Measurements from ENCODE around the gene UBE2E2.

The UBE2E2 gene

GRCh38 chr3:23461069-23461468 is 257.9 kb downstream of the UBE2E2 start:
- TF ChIP-seq CTCF (conservative IDR thresholded peaks at IDR 0.05; ENCODE audit: low read depth, low read length) = no peak
- DNase-seq (ENCODE audit: low read depth) = no peak
- no peak overlapping the region for H3K4me3 ChIP-seq (ENCODE audit: low read length)

- TF ChIP-seq CTCF (conservative IDR thresholded peaks at IDR 0.05; ENCODE audit: low read depth, low read length) = no peak
- no peak overlapping the region for H3K4me3 ChIP-seq (ENCODE audit: low read length)
- no peak for DNase-seq (ENCODE audit: low read depth)
Observed at GRCh38 chr3:23463791-23464190, 260.7 kb downstream of the UBE2E2 start.

- no peak for TF ChIP-seq CTCF (conservative IDR thresholded peaks at IDR 0.05; ENCODE audit: low read depth, low read length)
- H3K4me3 ChIP-seq (ENCODE audit: low read length) = no peak overlapping the region
Observed at GRCh38 chr3:23465569-23465968, 262.4 kb downstream of the UBE2E2 start.

GRCh38 chr3:23468203-23468602 is 265.1 kb downstream of the UBE2E2 start:
- TF ChIP-seq CTCF (conservative IDR thresholded peaks at IDR 0.05; ENCODE audit: low read depth, low read length) = no peak
- H3K4me3 ChIP-seq (ENCODE audit: low read length) = no peak overlapping the region
- no peak for DNase-seq (ENCODE audit: low read depth)

More at GRCh38 chr3:23465569-23465968, 262.4 kb downstream of the UBE2E2 start:
- no peak for DNase-seq (ENCODE audit: low read depth)

- TF ChIP-seq CTCF (conservative IDR thresholded peaks at IDR 0.05; ENCODE audit: low read depth, low read length) = no peak
- no peak overlapping the region for H3K4me3 ChIP-seq (ENCODE audit: low read length)
- DNase-seq (ENCODE audit: low read depth) = no peak
Observed at GRCh38 chr3:23474580-23475357, 271.6 kb downstream of the UBE2E2 start.

GRCh38 chr3:23475446-23475845 is 272.3 kb downstream of the UBE2E2 start:
- no peak for DNase-seq (ENCODE audit: low read depth)
- TF ChIP-seq CTCF (conservative IDR thresholded peaks at IDR 0.05; ENCODE audit: low read depth, low read length) = no peak
- no peak overlapping the region for H3K4me3 ChIP-seq (ENCODE audit: low read length)

GRCh38 chr3:23479026-23479425 is 275.9 kb downstream of the UBE2E2 start:
- no peak overlapping the region for H3K4me3 ChIP-seq (ENCODE audit: low read length)
- no peak for TF ChIP-seq CTCF (conservative IDR thresholded peaks at IDR 0.05; ENCODE audit: low read depth, low read length)
- DNase-seq (ENCODE audit: low read depth) = no peak

All from retinal pigment epithelial cell (primary cell).